GM18951 (cell line): ENCODE measurements around the gene CD209.

ENCODE experiments used
- POLR2A ChIP-seq: IDR thresholded peaks from 4 replicates; pipeline ENCODE4 v1.6.1; 2011; ENCODE audit warnings: mild to moderate bottlenecking; ENCODE audit not compliant: insufficient read length, insufficient read depth; ENCODE audit errors: extremely low read depth
- in situ Hi-C: fragments of 300-500 bp; cut with MboI; formaldehyde crosslinking; loops from one replicate; pipeline ENCODE4 v1.12.0; 2022; ENCODE audit warnings: low sequenced_read_pairs, mixed read lengths, inconsistent platforms; ENCODE audit not compliant: unreplicated experiment

CD209 gene

DNA sequence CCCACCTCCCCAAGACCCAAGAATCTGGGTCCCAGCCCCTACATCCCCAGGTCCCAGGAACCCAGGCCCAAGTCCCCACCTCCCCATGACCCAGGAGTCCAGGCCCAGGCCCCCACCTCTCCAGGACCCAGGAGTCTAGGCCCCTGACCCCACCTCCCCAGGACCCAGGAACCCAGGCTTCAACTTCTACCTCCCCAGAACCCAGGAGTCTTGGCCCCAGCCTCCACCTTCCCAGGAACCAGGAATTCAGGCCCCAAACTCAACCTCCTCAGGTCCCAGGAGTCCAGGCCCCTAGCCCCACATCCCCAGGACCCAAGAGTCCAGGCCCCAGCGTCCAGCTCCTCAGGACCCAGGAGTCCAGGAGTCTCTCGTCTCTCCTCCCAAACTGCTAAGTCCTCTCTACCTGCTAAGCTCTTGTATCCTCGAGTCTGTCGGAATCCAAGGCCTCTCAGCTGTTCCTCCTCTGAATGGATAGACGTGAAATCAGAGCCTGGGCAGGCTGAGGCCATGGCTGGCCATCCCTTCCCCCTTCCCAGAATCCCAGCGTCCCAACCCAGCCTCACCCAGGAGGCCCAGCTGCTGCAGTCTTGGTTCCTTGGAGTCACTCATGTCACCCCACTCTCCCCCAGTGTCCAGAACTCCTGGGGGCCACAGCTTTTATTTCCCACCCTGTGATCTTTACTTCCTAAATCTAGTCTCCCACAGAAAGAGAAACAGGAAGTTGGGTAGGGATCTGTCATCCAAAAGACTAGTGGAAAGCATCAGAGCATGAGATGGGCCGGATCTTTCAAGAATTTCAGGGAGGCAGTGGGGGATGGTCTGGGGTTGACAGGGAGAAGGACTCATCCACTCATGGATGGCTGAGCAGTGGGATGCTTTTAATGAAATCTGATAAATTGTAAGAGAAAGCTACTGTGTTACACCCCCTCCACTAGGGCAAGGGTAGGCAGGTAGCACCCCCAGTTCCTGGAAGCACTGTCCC lies at the start of gene CD209:
TSS of gene CD209 (minus strand) at position 632 of the 982 bp plus-strand sequence. CDS start at position 609, 23 bp downstream.
- in situ Hi-C loops, result no loop called here
- TF ChIP-seq POLR2A, result no peak

GRCh38 chr19:7795555-7796161 lies 48.3 kb upstream of the CD209 start:
- TF ChIP-seq POLR2A, result no peak
- in situ Hi-C loops, result loop anchor here (10.0 kb wide), 1 partner anchor 111 kb away; the partner anchor contains the start of gene TRAPPC5

DNA sequence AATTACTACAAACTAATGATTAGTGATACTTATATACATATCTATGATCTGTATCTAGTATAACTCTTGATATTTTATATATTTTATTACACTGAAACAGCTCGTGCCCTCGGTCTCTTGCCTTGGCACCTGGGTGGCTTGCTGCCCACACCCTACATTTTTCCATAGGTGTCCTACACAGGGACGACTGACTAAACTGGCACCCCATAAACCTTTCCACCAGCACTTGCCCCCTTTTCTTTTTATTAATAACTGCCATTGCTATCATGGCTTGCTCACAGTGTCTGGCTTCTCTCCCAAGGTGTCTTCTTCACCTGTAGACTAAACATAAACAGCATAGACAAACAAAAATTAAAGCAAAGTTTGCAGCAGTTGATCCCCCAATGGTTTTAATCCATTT lies 46.2 kb upstream of the CD209 start:
- in situ Hi-C loops, result loop anchor here (10.0 kb wide), 1 partner anchor 109 kb away; the partner anchor contains the start of gene TRAPPC5
- TF ChIP-seq POLR2A, result no peak

GRCh38 chr19:7792701-7793100 lies 45.4 kb upstream of the CD209 start:
- in situ Hi-C loops, result loop anchor here (10.0 kb wide), 1 partner anchor 108 kb away; the partner anchor contains the start of gene TRAPPC5

- TF ChIP-seq POLR2A, result no peak
- in situ Hi-C loops, result loop anchor here (10.0 kb wide), 1 partner anchor 107 kb away; the partner anchor contains the start of gene TRAPPC5
These were observed 44.9 kb upstream of the CD209 start for GRCh38 chr19:7792281-7792680.

DNA sequence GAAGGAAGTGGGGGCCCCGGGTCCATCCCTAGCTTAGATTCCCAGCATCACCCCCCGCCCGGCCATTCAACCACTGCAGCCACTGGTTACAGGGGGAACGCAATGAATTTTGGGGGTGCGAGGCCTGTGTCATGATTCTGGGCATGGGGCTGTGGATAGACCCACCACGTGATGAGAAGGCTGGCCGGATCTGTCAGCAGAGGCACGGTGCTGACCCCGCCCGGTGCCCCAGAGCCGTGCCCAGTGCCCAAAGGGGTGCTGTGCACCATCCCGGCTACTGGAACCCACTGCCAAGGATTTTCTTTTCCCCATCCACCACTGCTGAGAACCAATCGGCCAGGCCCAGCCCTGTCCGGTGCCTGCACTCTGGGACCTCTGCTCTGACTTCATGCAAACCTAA lies 43.1 kb upstream of the CD209 start:
- in situ Hi-C loops, result loop anchor here (10.0 kb wide), 1 partner anchor 106 kb away; the partner anchor contains the start of gene TRAPPC5
- no peak for TF ChIP-seq POLR2A

- TF ChIP-seq POLR2A, result no peak
- in situ Hi-C loops, result no loop called here
These were observed 42.1 kb upstream of the CD209 start for GRCh38 chr19:7789447-7789846.

- in situ Hi-C loops, result no loop called here
- TF ChIP-seq POLR2A, result no peak
These were observed 41.6 kb upstream of the CD209 start for GRCh38 chr19:7788933-7789323.

DNA sequence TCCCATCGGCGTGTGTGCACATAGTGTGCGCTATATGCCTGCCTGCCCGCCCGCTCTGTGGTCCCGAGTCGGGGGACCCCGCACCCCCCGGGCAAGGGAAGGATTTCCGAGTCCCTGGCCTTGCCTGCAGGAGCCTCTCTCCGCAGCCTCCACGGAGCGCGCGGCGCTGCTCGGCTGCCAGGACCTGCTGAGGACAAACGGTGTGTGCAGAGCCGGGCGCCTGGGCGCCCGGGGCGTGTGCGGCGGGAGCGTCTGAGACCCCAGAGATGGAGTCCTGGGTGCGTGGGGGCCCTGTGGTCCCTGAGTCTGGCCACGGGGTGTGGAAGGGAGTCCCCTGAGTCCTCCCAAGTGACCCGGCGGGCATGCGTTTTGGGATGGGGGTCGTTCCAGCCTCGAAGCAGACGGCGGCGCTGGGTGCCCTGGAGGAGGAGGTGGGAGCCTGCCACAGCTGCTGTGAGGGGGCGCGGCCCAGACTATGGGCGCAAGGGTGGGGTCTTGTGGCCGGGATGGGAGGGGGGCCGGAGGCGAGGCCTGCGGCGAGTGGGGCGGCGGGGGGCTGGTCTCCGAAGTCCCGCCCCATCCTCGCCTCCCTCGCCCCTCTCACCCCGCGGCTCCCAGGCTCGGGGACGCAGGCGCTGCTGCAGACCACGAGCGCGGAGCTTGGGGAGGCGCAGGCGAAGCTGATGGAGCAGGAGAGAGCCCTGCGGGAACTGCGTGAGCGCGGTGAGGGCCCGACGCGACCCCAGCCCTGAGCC lies 41.0 kb upstream of the CD209 start:
- no peak for TF ChIP-seq POLR2A
- in situ Hi-C loops, result no loop called here

GRCh38 chr19:7787602-7788177 lies 40.4 kb upstream of the CD209 start:
- TF ChIP-seq POLR2A, result no peak
- in situ Hi-C loops, result no loop called here

DNA sequence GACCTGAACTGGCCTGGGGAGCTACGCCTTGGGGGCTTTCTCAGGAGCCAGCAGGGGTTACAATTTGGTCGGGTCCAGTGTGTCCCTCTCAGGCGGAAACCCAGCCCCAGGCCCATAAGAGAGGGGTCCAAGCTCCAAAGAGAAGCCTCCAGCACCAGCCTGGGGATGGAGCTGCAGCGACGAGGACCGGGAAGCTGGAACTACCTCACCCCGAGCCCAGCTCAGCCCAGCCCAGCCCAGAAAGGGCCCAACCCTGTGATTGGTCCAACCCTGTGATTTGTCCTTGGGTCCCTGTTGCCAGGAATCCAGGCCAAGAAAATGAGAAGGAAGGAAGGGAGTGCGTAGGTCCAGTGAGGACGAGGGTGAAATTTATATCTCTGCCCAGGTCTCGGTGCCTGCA lies 39.8 kb upstream of the CD209 start:
- in situ Hi-C loops, result no loop called here
- TF ChIP-seq POLR2A, result no peak

DNA sequence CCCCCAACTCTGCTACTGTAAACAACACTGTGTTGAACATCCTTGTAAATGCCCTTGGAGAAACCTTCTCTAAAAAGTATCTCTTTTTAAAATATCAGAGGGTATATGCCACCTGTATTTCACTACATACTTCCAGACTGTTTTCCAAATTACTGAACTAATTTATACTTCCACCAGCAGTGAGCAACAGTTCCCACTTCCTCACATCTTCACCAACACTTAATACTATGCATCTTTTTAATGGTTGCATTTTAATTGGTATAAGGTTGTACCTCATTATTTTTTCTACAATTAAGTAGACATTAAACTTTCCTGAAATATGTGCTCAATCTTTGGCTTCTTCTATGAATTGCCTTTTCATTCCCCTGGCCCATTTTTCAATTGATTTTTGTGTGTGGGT lies 37.5 kb upstream of the CD209 start:
- TF ChIP-seq POLR2A, result no peak
- in situ Hi-C loops, result no loop called here

DNA sequence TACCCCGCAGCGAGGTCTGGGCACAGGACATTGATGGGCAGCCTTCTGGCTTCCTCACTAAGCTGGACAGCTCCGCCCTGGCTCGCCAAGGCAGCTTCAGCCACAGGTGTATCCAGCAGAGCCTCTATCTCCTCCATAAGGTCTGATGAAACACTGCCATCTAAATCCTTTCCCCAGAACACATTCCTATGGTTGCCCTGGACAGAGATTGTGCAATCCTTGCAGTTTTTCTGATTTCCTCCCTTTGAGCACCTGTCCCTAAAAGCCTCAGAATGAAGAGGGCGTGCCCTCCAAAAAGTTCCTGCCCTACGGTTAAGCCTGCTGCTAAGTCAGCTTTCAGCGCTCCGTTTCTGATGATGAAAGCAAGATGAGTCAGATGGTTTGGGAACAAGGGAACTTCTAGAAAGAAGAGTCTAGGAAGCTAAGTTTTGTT lies 36.7 kb upstream of the CD209 start:
- no peak for TF ChIP-seq POLR2A
- in situ Hi-C loops, result no loop called here

GRCh38 chr19:7781157-7781556 lies 33.8 kb upstream of the CD209 start:
- no peak for TF ChIP-seq POLR2A
- in situ Hi-C loops, result no loop called here
